Transverse colon (tissue), 3 donors: ENCODE data around the gene MATK.

Experiments
- POLR2A ChIP-seq: fragments of 450-650 bp; IDR thresholded peaks from one replicate; pipeline ENCODE4 v1.6.1; 2016; ENCODE audit warnings: antibody characterized with exemption, mild to moderate bottlenecking, moderate library complexity
- TF ChIP-seq, protein P1 (sequence below), 5 experiments: fragments of 200-600 bp in 3 of 5; fragments of 450-650 bp in 2 of 5; sonication (generic) in 3 of 5; IDR thresholded peaks; 1 replicate in 2 of 5; 2 replicates in 3 of 5; pipeline ENCODE4 v1.5.1; 2016 to 2017; ENCODE audit warnings: antibody characterized with exemption in 5 of 5, inconsistent platforms in 3 of 5, mild to moderate bottlenecking in 2 of 5, moderate library complexity in 1 of 5

- no peak for TF ChIP-seq POLR2A
- TF ChIP-seq, protein P1, sequence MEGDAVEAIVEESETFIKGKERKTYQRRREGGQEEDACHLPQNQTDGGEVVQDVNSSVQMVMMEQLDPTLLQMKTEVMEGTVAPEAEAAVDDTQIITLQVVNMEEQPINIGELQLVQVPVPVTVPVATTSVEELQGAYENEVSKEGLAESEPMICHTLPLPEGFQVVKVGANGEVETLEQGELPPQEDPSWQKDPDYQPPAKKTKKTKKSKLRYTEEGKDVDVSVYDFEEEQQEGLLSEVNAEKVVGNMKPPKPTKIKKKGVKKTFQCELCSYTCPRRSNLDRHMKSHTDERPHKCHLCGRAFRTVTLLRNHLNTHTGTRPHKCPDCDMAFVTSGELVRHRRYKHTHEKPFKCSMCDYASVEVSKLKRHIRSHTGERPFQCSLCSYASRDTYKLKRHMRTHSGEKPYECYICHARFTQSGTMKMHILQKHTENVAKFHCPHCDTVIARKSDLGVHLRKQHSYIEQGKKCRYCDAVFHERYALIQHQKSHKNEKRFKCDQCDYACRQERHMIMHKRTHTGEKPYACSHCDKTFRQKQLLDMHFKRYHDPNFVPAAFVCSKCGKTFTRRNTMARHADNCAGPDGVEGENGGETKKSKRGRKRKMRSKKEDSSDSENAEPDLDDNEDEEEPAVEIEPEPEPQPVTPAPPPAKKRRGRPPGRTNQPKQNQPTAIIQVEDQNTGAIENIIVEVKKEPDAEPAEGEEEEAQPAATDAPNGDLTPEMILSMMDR (IDR thresholded peaks at IDR 0.05): no peak
These were observed 39.7 kb downstream of the MATK start for GRCh38 chr19:3746371-3747056.
